Measurements from ENCODE around the gene CAMK4. TPM values are rescaled to one million over a fixed set of nuclear protein-coding genes. Genes with fewer than 3 reads are reported as not detected.

Gene CAMK4
- total RNA-seq, 1 donor, result 1.3 TPM

- no peak for TF ChIP-seq CTCF (IDR thresholded peaks at IDR 0.05; ENCODE audit: insufficient read depth, low read depth, low read length)
- no peak overlapping the region for H3K4me3 ChIP-seq (ENCODE audit: low read depth, low read length)
- DNase-seq (ENCODE audit: low read depth), result no peak
Measured at GRCh38 chr5:111241696-111242095, 17.5 kb downstream of the CAMK4 start.

GRCh38 chr5:111242606-111243005 lies 18.4 kb downstream of the CAMK4 start:
- no peak for TF ChIP-seq CTCF (IDR thresholded peaks at IDR 0.05; ENCODE audit: insufficient read depth, low read depth, low read length)
- DNase-seq (ENCODE audit: low read depth), result no peak
- no peak overlapping the region for H3K4me3 ChIP-seq (ENCODE audit: low read depth, low read length)

DNA sequence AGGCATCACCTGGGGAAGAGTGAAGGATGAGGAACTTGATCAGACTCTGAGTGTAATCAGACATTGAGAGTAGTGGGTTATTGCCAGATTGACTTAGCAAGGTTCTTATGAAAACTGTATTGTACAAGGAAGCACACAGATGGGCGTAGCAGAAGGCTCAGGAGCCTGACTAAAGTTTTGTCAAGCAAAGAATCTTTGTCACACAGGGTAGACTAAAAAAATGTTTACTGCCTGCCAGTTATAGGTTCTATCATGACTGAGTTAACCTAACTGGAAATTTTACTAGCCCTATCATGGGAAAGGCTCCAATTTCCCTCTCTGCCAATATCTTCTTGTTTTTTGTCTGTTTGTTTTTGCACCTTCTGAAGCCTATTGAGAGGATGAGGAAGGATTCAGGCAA lies 19.1 kb downstream of the CAMK4 start:
- H3K4me3 ChIP-seq (ENCODE audit: low read depth, low read length), result no peak overlapping the region
- TF ChIP-seq CTCF (IDR thresholded peaks at IDR 0.05; ENCODE audit: insufficient read depth, low read depth, low read length), result no peak
- no peak for DNase-seq (ENCODE audit: low read depth)

GRCh38 chr5:111245654-111246053 lies 21.5 kb downstream of the CAMK4 start:
- no peak for DNase-seq (ENCODE audit: low read depth)
- TF ChIP-seq CTCF (IDR thresholded peaks at IDR 0.05; ENCODE audit: insufficient read depth, low read depth, low read length), result no peak
- no peak overlapping the region for H3K4me3 ChIP-seq (ENCODE audit: low read depth, low read length)

DNA sequence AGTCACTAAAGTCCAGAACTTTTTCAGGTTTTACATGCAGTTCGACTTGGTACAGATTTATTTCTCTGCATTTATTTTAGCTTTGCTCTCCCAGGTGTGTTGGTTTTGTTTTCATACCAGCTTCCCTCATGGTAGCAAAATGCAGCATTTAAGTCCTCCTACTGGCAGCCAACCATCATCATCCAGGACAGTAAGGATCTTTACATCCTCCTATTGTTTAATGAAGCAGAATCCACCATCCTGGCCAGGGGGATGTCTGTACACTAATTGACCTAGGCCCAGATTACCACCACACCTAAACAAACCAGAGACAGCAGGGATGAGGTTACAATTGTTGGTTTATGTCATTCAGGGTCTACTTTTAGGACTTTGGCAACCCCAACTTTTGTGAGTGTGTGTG lies 22.3 kb downstream of the CAMK4 start:
- no peak for DNase-seq (ENCODE audit: low read depth)

DNA sequence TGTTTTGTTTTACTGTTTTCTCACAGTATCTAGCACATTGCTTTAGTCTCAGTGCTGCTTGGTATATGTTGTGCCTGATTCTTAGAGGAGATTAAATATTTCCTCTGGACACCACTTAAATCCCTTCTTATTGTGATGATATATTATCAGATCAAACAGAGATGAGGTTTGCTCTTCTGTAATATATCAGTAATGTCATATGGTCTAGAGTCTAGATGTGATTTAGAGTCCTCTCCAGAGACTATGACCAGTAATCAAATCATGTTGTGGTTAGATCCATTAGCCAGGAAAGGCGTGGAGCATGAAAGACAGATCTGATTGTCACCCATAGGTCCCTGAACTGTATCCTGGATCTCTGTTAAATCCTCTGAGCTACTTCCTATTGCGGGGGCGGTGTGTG lies 24.4 kb downstream of the CAMK4 start:
- no peak for DNase-seq (ENCODE audit: low read depth)
- no peak overlapping the region for H3K4me3 ChIP-seq (ENCODE audit: low read depth, low read length)
- TF ChIP-seq CTCF (IDR thresholded peaks at IDR 0.05; ENCODE audit: insufficient read depth, low read depth, low read length), result no peak

More for the DNA sequence above, 22.3 kb downstream of the CAMK4 start:
- TF ChIP-seq CTCF (IDR thresholded peaks at IDR 0.05; ENCODE audit: insufficient read depth, low read depth, low read length), result no peak
- H3K4me3 ChIP-seq (ENCODE audit: low read depth, low read length), result no peak overlapping the region

- no peak overlapping the region for H3K4me3 ChIP-seq (ENCODE audit: low read depth, low read length)
- TF ChIP-seq CTCF (IDR thresholded peaks at IDR 0.05; ENCODE audit: insufficient read depth, low read depth, low read length), result no peak
- DNase-seq (ENCODE audit: low read depth), result no peak
Measured at GRCh38 chr5:111251921-111252320, 27.7 kb downstream of the CAMK4 start.

All from fibroblast of villous mesenchyme (primary cell).